SIG-M5 treated with dmso at 0.1 percent for 504 hours (cell line): ENCODE measurements around the gene PIP5KL1.

ENCODE experiments used
- DNase-seq: peaks from one replicate; lab custom pipeline; 2025; ENCODE audit not compliant: unreplicated experiment; lab: John Stamatoyannopoulos, UW

The PIP5KL1 gene

DNA sequence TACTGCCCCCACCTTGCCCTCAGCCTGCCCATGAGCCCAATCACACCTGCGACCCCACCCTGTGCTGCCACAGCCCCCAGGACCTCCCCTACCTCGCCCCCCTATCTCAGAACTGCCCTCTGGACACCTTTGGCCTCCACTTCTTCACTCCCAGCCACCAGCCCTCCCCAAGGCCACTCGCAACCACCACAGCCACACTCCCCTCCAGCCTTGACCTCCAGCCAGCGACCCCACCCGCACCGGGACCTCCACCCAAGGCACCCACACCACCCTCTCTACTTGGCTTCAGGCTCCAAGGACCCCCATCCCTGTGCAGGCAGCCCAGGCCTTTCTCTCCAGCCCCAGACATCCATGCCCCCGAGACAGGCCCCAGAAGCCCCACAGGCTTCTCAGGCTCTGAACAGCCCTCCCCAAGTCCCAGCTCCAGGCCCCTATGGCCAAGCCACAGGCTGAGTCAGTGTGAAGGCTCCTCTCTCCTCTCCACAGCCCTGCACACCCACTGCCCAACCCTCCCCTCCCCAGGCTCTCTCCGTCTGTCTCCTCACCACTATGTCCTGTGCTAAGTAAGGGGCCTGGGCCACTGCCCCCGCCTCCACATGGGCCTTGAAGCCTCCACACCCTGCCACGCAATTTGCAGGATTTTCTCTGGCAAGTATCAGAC, 55.1 kb downstream of the PIP5KL1 start:
- DNase-seq: no peak

- DNase-seq: no peak
Measured at GRCh38 chr9:127874301-127875221, 56.0 kb downstream of the PIP5KL1 start.

DNA sequence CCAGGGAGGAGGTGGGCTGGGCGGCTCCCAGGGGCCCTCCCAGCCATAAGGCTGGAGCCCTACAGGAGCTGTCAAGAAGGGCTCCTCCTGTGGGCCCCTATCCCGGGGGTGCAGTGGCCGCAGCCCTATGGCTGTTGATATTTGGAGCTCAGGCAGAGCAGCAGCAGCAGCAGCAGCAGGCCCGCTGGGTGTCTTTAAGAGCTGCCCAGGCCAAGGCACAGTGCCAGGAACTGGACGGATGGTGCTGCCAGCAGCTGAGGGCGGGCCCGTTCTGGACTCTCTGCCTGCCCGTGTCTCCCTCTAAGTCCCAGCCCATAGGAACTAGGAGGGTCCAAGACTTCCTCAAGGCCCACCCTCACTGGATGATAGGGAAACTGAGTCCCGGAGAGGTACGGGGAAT, 56.7 kb downstream of the PIP5KL1 start:
- DNase-seq: no peak

- no peak for DNase-seq
Measured at GRCh38 chr9:127873223-127873691, 57.3 kb downstream of the PIP5KL1 start.

DNA sequence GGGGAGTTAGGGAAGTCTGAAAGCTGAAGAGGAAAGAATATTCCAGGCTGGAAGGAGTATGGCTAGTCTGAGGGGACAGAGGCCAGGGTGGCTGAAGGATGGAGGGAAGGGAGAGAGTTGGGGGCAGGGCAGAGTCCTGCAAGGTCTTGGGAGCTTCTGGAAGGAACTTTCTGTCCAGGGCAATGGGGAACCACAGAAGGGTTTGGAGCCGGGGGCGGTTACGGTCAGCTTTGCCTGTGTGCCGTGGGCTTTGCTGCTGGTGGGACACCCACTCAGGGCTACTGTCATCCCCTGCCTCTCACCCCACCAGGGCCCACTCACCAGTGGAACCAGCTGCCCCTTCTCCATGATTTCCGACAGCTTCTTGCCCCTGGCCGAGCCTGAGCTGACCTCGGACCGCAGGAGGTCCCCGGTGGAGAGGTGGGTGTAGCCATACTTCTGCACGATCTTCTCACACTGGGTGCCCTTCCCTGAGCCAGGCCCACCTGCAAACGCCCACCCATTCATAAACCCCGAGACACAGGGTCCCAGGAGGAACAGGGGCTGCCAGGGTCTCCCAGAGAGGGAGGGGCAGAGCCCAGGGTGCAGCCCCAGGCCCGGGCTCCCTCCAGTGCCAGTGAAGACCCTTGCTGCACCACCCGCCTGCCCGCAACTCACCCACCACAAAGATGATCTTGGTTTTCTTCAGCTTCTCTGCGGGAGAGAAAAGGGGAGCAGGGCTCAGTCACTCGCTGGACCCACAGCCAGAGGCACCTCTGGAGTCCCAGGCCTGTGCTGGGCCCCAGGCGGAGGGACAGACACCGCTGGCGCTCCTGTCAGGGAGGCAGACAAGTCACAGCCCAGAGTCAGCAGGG, 58.0 kb downstream of the PIP5KL1 start:
- no peak for DNase-seq

- no peak for DNase-seq
Measured at GRCh38 chr9:127871531-127871930, 59.0 kb downstream of the PIP5KL1 start.

DNA sequence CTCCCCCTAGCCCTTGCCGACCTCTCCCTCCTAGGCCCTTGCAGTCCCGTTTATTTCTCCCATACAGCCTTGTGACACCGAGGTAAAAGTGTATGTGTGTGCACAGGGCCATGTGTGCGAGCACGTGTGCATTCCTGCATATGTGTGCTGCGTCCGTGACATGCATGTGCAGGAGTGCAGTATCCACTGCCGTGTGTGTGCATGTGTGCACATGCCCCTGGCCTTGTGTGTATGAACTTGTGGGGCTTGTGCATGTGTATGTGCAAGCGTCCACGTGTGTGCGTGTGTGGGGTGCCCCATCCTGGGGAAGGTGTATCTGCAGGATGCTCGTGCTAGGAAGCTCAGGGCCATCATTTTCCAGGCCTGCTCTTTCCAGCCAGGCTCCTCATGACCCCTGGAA, 59.7 kb downstream of the PIP5KL1 start:
- no peak for DNase-seq
